HL-60 (cell line): Measurements from ENCODE around the gene ATXN7.
A peak's percentile ranks its signal among the peaks of the same experiment; 100 is the strongest.

Source experiments
- DNase-seq, 2 experiments: peaks; one replicate each; pipeline ENCODE4 v3.0.0-alpha.2; 2010 to 2020; ENCODE audit warnings: low read depth in 1 of 2, low spot score in 1 of 2
- H3K27ac ChIP-seq: fragments of 250-450 bp; sonication (Bioruptor Pico); replicated peaks from 2 replicates; pipeline ENCODE4 v1.5.1; 2020; ENCODE audit warnings: mild to moderate bottlenecking, moderate library complexity
- H3K27me3 ChIP-seq: fragments of 250-450 bp; sonication (Bioruptor Pico); 2 replicates; pipeline ENCODE4 v1.5.1; 2021; ENCODE audit warnings: mild to moderate bottlenecking, moderate library complexity; ENCODE audit not compliant: insufficient read depth, poor library complexity, severe bottlenecking
- H3K4me3 ChIP-seq: replicated peaks from 2 replicates; pipeline ENCODE4 v1.5.1; 2011; ENCODE audit warnings: mild to moderate bottlenecking, control low read depth, low read length; ENCODE audit not compliant: insufficient read depth
- GABPA ChIP-seq: IDR thresholded peaks from 2 replicates; pipeline ENCODE4 v1.6.1; 2012; ENCODE audit warnings: low read depth
- POLR2AphosphoS5 ChIP-seq: IDR thresholded peaks from 2 replicates; pipeline ENCODE4 v1.6.1; 2012; ENCODE audit warnings: low read depth
- SPI1 ChIP-seq: IDR thresholded peaks from 2 replicates; pipeline ENCODE4 v1.6.1; 2012; ENCODE audit warnings: low read depth, mild to moderate bottlenecking, borderline replicate concordance
- TF ChIP-seq, protein P1 (sequence below): IDR thresholded peaks from 2 replicates; pipeline ENCODE4 v1.6.1; 2012; ENCODE audit warnings: low read depth; ENCODE audit not compliant: insufficient replicate concordance
- TF ChIP-seq, protein P2 (sequence below): IDR thresholded peaks from one replicate; pipeline ENCODE4 v1.5.1; 2011; ENCODE audit warnings: low read length, control low read depth, inconsistent platforms; ENCODE audit not compliant: insufficient read depth

ATXN7 gene

DNA sequence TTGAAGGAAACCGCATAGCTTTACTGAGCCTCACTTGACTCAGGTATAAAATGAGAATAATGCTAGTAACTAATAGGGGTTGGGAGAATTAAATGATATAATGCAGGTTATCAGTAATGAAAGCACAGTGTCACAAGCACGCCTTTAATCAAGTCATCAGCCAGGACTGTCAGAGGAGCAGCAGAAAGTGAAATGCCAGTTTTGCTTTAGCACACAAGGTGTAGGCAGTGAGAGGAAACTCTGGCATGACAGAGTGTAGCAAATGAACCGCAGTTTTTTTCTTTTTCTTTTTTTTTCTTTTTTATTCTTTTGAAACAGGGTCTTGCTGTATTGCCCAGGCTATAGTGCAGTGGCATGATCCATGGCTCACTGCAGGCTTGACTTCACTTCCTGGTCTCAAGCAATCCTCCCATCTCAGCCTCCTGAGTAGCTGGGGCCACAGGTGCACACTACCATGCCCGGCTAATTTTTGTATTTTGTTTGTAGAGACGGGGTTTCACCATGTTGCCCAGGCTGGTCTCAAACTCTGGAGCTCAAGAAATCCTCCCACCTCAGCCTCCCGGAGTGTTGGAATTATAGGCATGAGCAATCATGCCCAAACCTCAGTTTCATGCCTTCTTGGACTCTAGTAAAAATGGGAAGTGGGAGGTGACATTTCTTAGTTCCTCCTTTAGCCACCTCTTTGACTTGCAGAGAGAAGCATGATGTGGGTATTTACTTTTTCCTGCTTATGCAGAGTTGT is 58.2 kb downstream of the ATXN7 start:
- no peaks in the 10 kb centered on the region for H3K27me3 ChIP-seq
- no peak overlapping the region; the same call in 1 of the 2 replicates for H3K27ac ChIP-seq
- TF ChIP-seq, protein P1, sequence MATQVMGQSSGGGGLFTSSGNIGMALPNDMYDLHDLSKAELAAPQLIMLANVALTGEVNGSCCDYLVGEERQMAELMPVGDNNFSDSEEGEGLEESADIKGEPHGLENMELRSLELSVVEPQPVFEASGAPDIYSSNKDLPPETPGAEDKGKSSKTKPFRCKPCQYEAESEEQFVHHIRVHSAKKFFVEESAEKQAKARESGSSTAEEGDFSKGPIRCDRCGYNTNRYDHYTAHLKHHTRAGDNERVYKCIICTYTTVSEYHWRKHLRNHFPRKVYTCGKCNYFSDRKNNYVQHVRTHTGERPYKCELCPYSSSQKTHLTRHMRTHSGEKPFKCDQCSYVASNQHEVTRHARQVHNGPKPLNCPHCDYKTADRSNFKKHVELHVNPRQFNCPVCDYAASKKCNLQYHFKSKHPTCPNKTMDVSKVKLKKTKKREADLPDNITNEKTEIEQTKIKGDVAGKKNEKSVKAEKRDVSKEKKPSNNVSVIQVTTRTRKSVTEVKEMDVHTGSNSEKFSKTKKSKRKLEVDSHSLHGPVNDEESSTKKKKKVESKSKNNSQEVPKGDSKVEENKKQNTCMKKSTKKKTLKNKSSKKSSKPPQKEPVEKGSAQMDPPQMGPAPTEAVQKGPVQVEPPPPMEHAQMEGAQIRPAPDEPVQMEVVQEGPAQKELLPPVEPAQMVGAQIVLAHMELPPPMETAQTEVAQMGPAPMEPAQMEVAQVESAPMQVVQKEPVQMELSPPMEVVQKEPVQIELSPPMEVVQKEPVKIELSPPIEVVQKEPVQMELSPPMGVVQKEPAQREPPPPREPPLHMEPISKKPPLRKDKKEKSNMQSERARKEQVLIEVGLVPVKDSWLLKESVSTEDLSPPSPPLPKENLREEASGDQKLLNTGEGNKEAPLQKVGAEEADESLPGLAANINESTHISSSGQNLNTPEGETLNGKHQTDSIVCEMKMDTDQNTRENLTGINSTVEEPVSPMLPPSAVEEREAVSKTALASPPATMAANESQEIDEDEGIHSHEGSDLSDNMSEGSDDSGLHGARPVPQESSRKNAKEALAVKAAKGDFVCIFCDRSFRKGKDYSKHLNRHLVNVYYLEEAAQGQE = no peak
- TF ChIP-seq POLR2AphosphoS5 (no peak), SPI1 (peak; percentile 98), GABPA (no peak)
- TF ChIP-seq, protein P2, sequence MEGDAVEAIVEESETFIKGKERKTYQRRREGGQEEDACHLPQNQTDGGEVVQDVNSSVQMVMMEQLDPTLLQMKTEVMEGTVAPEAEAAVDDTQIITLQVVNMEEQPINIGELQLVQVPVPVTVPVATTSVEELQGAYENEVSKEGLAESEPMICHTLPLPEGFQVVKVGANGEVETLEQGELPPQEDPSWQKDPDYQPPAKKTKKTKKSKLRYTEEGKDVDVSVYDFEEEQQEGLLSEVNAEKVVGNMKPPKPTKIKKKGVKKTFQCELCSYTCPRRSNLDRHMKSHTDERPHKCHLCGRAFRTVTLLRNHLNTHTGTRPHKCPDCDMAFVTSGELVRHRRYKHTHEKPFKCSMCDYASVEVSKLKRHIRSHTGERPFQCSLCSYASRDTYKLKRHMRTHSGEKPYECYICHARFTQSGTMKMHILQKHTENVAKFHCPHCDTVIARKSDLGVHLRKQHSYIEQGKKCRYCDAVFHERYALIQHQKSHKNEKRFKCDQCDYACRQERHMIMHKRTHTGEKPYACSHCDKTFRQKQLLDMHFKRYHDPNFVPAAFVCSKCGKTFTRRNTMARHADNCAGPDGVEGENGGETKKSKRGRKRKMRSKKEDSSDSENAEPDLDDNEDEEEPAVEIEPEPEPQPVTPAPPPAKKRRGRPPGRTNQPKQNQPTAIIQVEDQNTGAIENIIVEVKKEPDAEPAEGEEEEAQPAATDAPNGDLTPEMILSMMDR = no peak
- peak in 1 of 2 experiments; percentile 68 for DNase-seq
- H3K4me3 ChIP-seq = no peak overlapping the region

DNA sequence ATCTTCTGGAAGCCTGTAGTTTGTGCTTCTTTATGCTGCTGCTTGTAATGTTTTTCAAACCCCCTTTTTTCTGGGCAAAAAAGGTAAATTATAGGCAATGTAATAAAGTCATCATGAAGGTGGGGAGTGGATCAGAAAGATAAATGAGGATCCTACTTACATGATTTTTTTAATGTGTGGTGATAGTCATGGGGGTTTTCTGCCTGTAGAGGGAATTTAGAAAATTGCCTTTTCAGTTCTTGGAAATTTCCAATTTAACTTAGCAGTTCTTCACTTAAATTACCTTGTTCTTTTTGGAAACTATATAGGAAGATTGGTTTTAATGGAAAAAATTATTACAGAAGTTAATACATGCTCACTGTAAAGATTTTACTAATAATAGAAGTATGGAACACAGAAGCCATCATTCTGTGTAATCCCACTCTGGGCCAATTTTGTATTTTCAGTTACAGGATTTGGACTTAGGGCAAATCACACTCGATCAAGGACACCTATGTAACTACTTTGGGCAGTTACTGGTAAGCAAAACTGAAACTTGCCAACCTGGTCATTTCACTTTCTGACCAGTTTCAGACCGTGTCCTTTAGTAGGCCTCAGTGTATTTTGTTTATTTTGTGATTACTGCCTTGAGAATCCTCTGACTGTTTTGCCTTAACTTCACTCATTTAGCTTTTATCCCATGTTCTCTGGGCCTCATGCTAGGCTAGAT is 59.0 kb downstream of the ATXN7 start:
- TF ChIP-seq, protein P2 = no peak
- no peak for TF ChIP-seq GABPA
- TF ChIP-seq, protein P1 = no peak
- no peak for DNase-seq
- Histone ChIP-seq H3K27ac (no peak overlapping the region), H3K27me3 (no peaks in the 10 kb centered on the region), H3K4me3 (no peak overlapping the region)

DNA sequence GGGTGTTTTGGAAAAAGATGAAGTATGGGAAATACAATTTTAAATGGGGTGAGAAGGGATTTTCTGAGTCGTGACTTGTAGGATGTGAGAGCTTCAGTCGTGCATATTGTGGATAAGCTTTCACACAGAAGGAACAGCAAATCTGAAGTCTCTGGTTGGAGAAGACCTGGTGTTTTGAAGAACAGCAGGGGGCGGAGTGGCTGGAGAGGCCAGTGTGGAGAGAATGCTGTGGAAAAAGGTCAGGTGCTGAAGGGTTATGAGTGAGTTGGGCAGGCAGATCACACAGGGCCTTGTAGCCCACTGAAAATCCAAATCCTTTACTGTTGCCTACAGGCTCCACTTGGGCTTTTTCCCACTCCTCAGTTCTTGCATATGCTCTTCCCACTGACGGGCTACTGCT is 62.6 kb downstream of the ATXN7 start:
- no peaks in the 10 kb centered on the region for H3K27me3 ChIP-seq
- no peak overlapping the region for H3K4me3 ChIP-seq
- no peak for DNase-seq
- TF ChIP-seq, protein P1 = no peak
- TF ChIP-seq, protein P2 = no peak
- TF ChIP-seq SPI1 (no peak), GABPA (no peak), POLR2AphosphoS5 (no peak)
- H3K27ac ChIP-seq = no peak overlapping the region
